ENCODE data around the gene VPS13A.
"Not testable (repeated sequence)": the region's sequence is repeated elsewhere in the genome, so short reads cannot be mapped to it uniquely, and the experiment has no call there.

VPS13A gene

GRCh38 chr9:77435688-77436087 lies 258.4 kb downstream of the VPS13A start:
- ChIA-PET CTCF (interaction anchor here (0.7 to 2.7 kb wide), 3 partner anchors 22 to 561 kb away, joined by 3 to 38 read pairs (median 10); no protein-coding TSS in a partner anchor), POLR2A (ENCODE audit: low non-redundant PET) (no interaction called here)
- no peak for TF ChIP-seq CTCF (conservative IDR thresholded peaks at IDR 0.05; ENCODE audit: low read depth)
- H3K27ac ChIP-seq = no peak overlapping the region
- no peak for DNase-seq (ENCODE audit: low spot score)

DNA sequence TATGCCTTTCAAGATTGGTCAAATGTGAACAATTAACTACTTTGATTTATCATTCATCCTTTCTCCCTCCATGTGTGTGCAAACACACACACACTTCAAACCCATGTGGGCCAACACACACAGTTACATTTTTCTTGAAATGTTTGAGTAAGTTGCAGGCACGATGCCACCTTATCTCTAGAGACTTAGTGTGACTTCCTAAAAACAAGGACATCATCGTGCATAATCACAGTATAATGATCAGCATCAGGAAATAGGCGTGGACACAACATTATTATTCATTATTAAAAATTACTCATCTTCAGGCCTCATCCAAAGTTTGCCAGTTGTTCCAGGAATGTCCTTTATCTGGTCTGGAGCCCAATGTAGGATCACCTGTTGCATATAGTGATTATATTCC lies 261.3 kb downstream of the VPS13A start:
- TF ChIP-seq CTCF (conservative IDR thresholded peaks at IDR 0.05; ENCODE audit: low read depth) = no peak
- CTCF ChIA-PET = interaction anchor here (0.7 to 1.9 kb wide), 2 partner anchors 9 to 18 kb away, joined by 5 read pairs; no protein-coding TSS in a partner anchor
- H3K27ac ChIP-seq = no peak overlapping the region
- POLR2A ChIA-PET (ENCODE audit: low non-redundant PET) = no interaction called here
- DNase-seq (ENCODE audit: low spot score) = no peak

GRCh38 chr9:77440057-77440456 lies 262.7 kb downstream of the VPS13A start:
- POLR2A ChIA-PET (ENCODE audit: low non-redundant PET) = no interaction called here
- DNase-seq (ENCODE audit: low spot score) = no peak
- CTCF ChIA-PET = interaction anchor here (1.9 kb wide), 1 partner anchor 17 kb away, joined by 5 read pairs; no protein-coding TSS in a partner anchor

DNA sequence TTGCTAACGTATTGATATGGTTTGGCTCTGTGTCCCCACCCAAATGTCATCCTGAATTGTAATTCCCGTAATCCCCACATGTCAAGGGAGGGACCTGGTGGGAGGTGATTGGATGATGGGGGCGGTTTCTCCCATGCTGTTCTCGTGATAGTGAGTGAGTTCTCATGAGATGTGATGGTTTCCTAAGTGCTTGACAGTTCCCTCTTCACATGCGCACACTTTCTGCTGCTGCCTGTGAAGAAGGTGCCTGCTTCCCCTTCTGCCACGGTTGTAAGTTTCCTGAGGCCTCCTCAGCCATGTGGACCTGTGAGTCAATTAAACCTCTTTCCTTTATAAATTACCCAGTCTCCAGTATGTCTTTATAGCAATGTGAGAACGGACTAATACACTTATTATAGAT lies 263.8 kb downstream of the VPS13A start:
- DNase-seq (ENCODE audit: low spot score); POLR2A ChIA-PET (ENCODE audit: low non-redundant PET); H3K27ac ChIP-seq: not testable (repeated sequence)
- CTCF ChIA-PET = interaction anchor here (1.4 to 4.2 kb wide), 2 partner anchors 7 to 16 kb away, joined by 6 to 25 read pairs; no protein-coding TSS in a partner anchor

More at GRCh38 chr9:77440057-77440456, 262.7 kb downstream of the VPS13A start:
- H3K27ac ChIP-seq = no peak overlapping the region
- no peak for TF ChIP-seq CTCF (conservative IDR thresholded peaks at IDR 0.05; ENCODE audit: low read depth)

DNA sequence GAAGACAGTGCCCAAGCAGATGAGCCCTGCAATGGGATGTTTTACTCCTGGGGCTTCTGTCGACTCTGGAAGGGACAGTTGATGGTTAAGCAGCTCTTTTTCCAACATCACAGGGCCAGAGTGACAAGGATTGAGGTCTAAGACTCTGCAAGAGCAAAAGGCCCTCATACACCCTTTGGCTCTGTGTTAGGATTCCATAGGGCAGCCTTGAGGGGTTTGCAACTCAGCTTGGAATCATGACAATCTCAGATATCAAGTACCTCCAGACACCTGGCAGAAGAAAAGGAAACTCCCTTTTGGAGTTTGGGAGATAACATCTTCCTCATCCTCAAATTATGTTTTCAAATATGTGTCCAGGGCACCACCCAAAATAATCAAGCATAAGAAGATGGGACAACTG lies 265.1 kb downstream of the VPS13A start:
- CTCF ChIA-PET = interaction anchor here (0.5 to 4.2 kb wide), 4 partner anchors 9 to 354 kb away, joined by 3 to 25 read pairs (median 4); no protein-coding TSS in a partner anchor
- no peak overlapping the region for H3K27ac ChIP-seq
- POLR2A ChIA-PET (ENCODE audit: low non-redundant PET) = no interaction called here
- DNase-seq (ENCODE audit: low spot score) = no peak
- TF ChIP-seq CTCF (conservative IDR thresholded peaks at IDR 0.05; ENCODE audit: low read depth) = no peak

DNA sequence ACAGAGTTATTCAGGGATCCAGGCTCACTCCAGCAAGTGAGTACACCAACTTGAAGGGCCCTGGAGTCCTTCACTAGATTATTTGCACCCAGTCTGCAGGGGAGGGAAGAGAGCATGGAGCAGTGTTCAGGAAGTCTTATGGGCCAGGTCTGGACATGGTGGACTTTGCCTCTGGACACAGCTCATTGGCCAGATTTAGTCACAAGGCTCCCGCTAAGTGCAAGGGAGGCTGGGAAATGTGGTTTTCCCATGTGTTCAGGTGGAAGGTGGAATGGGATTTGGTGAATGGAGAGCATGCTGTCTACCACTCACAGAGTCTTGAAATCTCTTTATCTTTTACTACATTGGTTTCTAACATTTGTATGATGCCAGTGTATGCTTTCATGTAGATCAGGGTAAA lies 270.3 kb downstream of the VPS13A start:
- DNase-seq (ENCODE audit: low spot score) = no peak
- no peak for TF ChIP-seq CTCF (conservative IDR thresholded peaks at IDR 0.05; ENCODE audit: low read depth)
- H3K27ac ChIP-seq = no peak overlapping the region
- POLR2A ChIA-PET (ENCODE audit: low non-redundant PET) = no interaction called here
- CTCF ChIA-PET = interaction anchor here (0.6 to 0.7 kb wide), 2 partner anchors 9 to 10 kb away, joined by 3 to 5 read pairs; no protein-coding TSS in a partner anchor

DNA sequence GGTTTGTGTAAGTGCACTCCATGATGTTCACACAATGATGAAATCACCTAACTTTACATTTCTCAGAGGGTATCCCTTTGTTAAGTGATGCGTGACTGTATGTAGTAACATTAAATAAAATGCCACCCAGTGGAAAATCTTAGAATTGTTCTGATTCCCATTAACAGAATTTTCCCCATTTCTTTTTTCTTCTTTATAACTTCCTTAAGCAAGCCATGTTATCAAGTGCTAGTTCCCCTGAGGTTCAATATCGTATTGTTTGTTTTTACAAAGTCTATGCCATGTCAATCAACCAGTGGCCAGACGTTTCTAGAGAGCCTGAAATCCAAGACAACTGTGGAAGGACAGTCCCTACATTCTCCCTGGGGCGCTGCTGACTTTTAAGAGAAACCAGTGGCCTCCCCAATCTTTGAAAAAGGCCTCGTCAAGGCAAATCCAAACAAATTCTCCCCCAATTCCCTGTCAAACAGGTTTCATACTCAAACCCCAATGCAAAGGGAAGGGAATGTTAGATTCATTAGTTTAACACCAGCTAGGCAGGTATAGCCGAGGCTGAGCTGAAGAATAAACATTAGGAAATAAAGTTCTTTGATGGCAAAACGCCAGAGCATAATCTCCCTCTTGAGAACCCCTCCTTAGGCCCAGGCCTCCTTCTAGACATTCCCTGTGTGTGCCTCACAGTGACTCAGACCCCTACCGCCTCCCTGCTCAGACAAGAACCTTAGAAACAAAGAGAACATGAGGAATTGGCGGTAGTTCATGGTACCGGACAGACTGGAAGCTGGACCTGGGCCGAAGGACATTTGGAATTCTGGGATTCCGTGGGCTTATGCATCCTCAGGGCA lies 272.1 kb downstream of the VPS13A start:
- ChIA-PET CTCF (interaction anchor here (0.9 to 2.2 kb wide), 3 partner anchors 10 to 712 kb away, joined by 3 to 10 read pairs (median 6); no protein-coding TSS in a partner anchor), POLR2A (ENCODE audit: low non-redundant PET) (no interaction called here)
- peak overlapping the region; percentile 56 for H3K27ac ChIP-seq
- TF ChIP-seq CTCF (conservative IDR thresholded peaks at IDR 0.05; ENCODE audit: low read depth) = no peak
- DNase-seq (ENCODE audit: low spot score) = peak; percentile 91

Measured in RWPE1 (cell line).